AG04450 (cell line): ENCODE data around the gene TMPRSS15. TPM values are rescaled to one million over a fixed set of nuclear protein-coding genes. Genes with fewer than 3 reads are reported as not detected.

Experiments used
- CTCF ChIA-PET: fragments of 300-600, 350-600 bp; formaldehyde crosslinking; extraction: SDS; loops from one replicate; lab custom pipeline; 2022; ENCODE audit warnings: antibody characterized with exemption, inconsistent platforms; lab: Charles Lee
- POLR2A ChIA-PET: fragments of 350-600 bp; formaldehyde crosslinking; extraction: SDS; loops from one replicate; lab custom pipeline; 2021; ENCODE audit warnings: antibody characterized with exemption, inconsistent platforms; lab: Yijun Ruan, JAX
- DNase-seq: peaks from one replicate; pipeline ENCODE4 v3.0.0-alpha.2; 2011; ENCODE audit warnings: low read depth, low spot score
- H3K27ac ChIP-seq: one replicate; pipeline ENCODE4 v1.5.1; 2012; ENCODE audit warnings: low read depth, low read length, control low read depth
- H3K27me3 ChIP-seq: one replicate; pipeline ENCODE4 v1.6.0; 2012; ENCODE audit warnings: low read length; ENCODE audit not compliant: control insufficient read depth, insufficient read depth
- H3K4me3 ChIP-seq: 2 replicates; pipeline ENCODE4 v1.5.1; 2011; ENCODE audit warnings: mild to moderate bottlenecking, low read depth, low read length, control low read depth
- H3K9me3 ChIP-seq: 2 replicates; pipeline ENCODE4 v1.5.1; 2012; ENCODE audit warnings: low read length; ENCODE audit not compliant: control insufficient read depth, insufficient read depth
- polyA plus RNA-seq: library from polyadenylated mRNA; depleted of rRNA; stranded (reverse); fragments of >200 nt; gene quantifications from 2 replicates; pipeline ENCODE4 v1.2.3, GENCODE V29; 2011
- TF ChIP-seq, protein P1 (sequence below): IDR thresholded peaks from 2 replicates; pipeline ENCODE4 v1.5.1; 2011; ENCODE audit warnings: low read depth, low read length, control low read depth, inconsistent platforms

Gene TMPRSS15
- polyA plus RNA-seq, 1 experiment = not detected

DNA sequence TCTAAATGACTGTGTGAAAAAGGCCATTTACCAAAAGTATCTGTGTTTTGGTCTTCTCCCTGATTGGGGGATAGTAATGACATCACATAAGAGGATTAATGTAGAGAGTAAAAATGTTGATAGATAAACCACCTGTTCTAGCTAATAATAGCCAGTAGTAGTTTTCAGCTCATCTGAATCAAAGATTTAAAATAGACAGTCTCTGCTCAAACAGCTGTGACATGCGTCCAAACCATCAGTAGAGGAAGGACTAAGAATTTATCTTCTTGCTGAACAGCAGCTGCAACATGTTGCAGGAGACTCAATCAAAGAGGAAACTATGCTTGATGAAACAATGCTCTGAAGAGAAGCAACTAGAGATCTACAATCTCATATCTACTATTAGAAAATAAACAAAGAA, 21.4 kb downstream of the TMPRSS15 start:
- ChIA-PET POLR2A (no interaction called here), CTCF (no interaction called here)
- Histone ChIP-seq H3K27me3 (no peaks in the 10 kb centered on the region), H3K27ac (no peak overlapping the region), H3K4me3 (no peak overlapping the region), H3K9me3 (peaks cover 5% of the 10 kb centered on the region; the same call in 1 of the 2 replicates)
- TF ChIP-seq, protein P1, sequence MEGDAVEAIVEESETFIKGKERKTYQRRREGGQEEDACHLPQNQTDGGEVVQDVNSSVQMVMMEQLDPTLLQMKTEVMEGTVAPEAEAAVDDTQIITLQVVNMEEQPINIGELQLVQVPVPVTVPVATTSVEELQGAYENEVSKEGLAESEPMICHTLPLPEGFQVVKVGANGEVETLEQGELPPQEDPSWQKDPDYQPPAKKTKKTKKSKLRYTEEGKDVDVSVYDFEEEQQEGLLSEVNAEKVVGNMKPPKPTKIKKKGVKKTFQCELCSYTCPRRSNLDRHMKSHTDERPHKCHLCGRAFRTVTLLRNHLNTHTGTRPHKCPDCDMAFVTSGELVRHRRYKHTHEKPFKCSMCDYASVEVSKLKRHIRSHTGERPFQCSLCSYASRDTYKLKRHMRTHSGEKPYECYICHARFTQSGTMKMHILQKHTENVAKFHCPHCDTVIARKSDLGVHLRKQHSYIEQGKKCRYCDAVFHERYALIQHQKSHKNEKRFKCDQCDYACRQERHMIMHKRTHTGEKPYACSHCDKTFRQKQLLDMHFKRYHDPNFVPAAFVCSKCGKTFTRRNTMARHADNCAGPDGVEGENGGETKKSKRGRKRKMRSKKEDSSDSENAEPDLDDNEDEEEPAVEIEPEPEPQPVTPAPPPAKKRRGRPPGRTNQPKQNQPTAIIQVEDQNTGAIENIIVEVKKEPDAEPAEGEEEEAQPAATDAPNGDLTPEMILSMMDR = no peak
- DNase-seq = no peak

DNA sequence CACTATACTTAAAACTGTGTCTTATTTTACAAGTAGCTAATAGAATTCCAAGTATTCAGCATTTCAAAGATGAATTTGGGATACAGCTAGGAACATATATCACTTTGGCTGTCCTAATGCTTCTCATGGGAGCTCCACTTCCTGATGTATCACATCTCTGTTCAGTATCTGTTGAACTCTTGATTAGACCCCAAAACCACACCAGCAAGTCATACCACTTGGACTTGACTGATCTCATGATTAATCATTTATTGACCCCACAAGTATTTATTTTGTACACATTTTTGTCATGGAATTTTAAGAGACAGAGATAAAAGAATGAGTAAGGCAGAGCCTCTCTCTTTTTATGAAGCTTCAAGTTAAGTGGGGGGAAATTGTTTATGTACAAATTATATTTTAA, 30.0 kb downstream of the TMPRSS15 start:
- no peak overlapping the region for H3K27ac ChIP-seq
- ChIA-PET POLR2A (no interaction called here), CTCF (no interaction called here)
- peaks cover 5% of the 10 kb centered on the region; the same call in 1 of the 2 replicates for H3K9me3 ChIP-seq
- H3K4me3 ChIP-seq = no peak overlapping the region
- TF ChIP-seq, protein P1 = no peak
- no peaks in the 10 kb centered on the region for H3K27me3 ChIP-seq
- DNase-seq = no peak

DNA sequence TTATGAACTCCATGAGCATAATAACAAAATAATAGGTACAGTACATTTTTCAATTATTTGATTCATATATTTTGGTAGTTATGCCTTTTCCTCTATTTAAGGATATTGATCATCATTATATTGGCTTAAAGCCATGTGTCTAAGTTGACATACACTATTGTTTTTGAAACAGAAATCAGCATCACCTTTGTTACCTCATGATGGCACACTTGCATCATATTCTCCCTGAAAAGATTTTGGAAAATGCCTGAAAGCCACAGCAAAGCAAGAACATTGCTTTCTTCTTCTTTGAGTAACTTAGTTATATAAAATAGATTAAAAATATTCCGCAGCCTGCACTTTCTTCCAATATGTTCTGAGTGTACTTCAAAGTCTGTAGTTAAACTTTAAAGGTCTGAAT, 33.3 kb downstream of the TMPRSS15 start:
- Histone ChIP-seq H3K27me3 (no peaks in the 10 kb centered on the region), H3K4me3 (no peak overlapping the region), H3K9me3 (peaks cover 8% of the 10 kb centered on the region; the same call in 1 of the 2 replicates), H3K27ac (no peak overlapping the region)
- ChIA-PET CTCF (no interaction called here), POLR2A (no interaction called here)
- DNase-seq = no peak
- TF ChIP-seq, protein P1 = no peak

DNA sequence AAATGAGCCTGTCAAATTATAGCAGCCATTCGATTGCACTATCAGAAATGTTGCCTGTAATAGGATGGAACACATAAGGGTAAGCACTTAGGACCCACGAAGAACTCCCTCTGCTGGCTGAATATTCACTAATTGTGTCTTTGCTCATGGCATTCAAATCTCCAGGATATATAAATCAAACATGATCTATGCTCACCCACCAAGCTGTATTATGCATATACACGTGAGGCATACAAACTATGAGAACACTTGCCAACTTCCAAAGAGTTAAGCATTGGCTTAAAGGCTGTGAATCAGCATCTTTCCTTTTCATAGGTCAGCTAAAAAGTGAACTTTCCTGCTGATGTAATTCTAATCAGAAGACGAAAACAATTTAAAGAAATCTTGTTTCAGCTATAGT, 34.5 kb downstream of the TMPRSS15 start:
- no peak for DNase-seq
- no peak overlapping the region for H3K27ac ChIP-seq
- POLR2A ChIA-PET = no interaction called here
- CTCF ChIA-PET = no interaction called here
- no peak overlapping the region for H3K4me3 ChIP-seq
- H3K9me3 ChIP-seq = peaks cover 5% of the 10 kb centered on the region; the same call in 1 of the 2 replicates
- TF ChIP-seq, protein P1 = no peak
- no peaks in the 10 kb centered on the region for H3K27me3 ChIP-seq

DNA sequence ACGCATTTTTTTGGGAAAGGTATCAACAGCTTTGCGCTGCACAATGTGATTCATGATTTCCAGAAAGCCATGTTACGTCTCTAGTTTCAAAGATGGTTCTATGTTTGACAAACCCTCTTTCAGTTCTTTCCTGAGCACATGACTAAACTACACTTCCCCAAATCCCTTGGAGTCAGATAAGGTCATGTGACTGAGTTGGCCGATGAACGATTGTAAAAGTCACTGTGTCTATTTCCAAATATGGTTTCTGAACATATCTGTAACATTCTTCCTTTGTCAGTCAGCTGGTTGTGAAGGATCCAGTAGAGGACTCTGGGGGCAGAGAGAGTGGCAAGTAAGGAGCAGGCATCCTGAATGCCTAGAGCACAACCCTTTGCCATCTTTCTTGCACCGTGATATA, 35.4 kb downstream of the TMPRSS15 start:
- H3K9me3 ChIP-seq = peaks cover 3% of the 10 kb centered on the region; the same call in 1 of the 2 replicates
- ChIA-PET POLR2A (no interaction called here), CTCF (no interaction called here)
- H3K4me3 ChIP-seq = no peak overlapping the region
- no peaks in the 10 kb centered on the region for H3K27me3 ChIP-seq
- DNase-seq = no peak
- no peak overlapping the region for H3K27ac ChIP-seq
- TF ChIP-seq, protein P1 = no peak
